Effector memory CD4-positive, alpha-beta T cell (primary cell): Measurements from ENCODE around the gene CYP3A5.

ENCODE experiments used
- DNase-seq, 3 donors: peaks; one replicate each; pipeline ENCODE4 v3.0.0-alpha.2; 2020
- H3K27ac ChIP-seq: 2 replicates; pipeline ENCODE4 v1.7.0; 2013; ENCODE audit warnings: mild to moderate bottlenecking, low read length, moderate library complexity; ENCODE audit not compliant: insufficient read depth, poor library complexity, severe bottlenecking
- H3K27me3 ChIP-seq: replicated peaks from 2 replicates; pipeline ENCODE4 v1.7.0; 2013; ENCODE audit warnings: mild to moderate bottlenecking, low read length; ENCODE audit not compliant: insufficient read depth, control insufficient read depth, poor library complexity, severe bottlenecking
- H3K36me3 ChIP-seq: 2 replicates; pipeline ENCODE4 v1.7.0; 2013; ENCODE audit warnings: mild to moderate bottlenecking, low read length, moderate library complexity; ENCODE audit not compliant: control insufficient read depth, insufficient read depth
- H3K4me1 ChIP-seq: 2 replicates; pipeline ENCODE4 v1.7.0; 2013; ENCODE audit warnings: low read length, mild to moderate bottlenecking; ENCODE audit not compliant: control insufficient read depth, insufficient read depth, poor library complexity, severe bottlenecking
- H3K4me3 ChIP-seq: 2 replicates; pipeline ENCODE4 v1.7.0; 2013; ENCODE audit warnings: low read length, low read depth, mild to moderate bottlenecking; ENCODE audit not compliant: insufficient read depth, poor library complexity, severe bottlenecking
- H3K9me3 ChIP-seq: 2 replicates; pipeline ENCODE4 v1.7.0; 2013; ENCODE audit warnings: mild to moderate bottlenecking, low read length, moderate library complexity; ENCODE audit not compliant: control insufficient read depth

CYP3A5 gene

GRCh38 chr7:99626661-99627060 is 53.1 kb downstream of the CYP3A5 start:
- no peaks in the 10 kb centered on the region for H3K27me3 ChIP-seq
- no peaks in the 10 kb centered on the region for H3K9me3 ChIP-seq
- peaks cover 20% of the 10 kb centered on the region for H3K4me1 ChIP-seq
- no peak overlapping the region for H3K4me3 ChIP-seq
- peaks cover 61% of the 10 kb centered on the region for H3K36me3 ChIP-seq
- DNase-seq: no peak
- no peak overlapping the region for H3K27ac ChIP-seq

GRCh38 chr7:99625961-99626360 is 53.8 kb downstream of the CYP3A5 start:
- no peaks in the 10 kb centered on the region for H3K9me3 ChIP-seq
- no peaks in the 10 kb centered on the region for H3K27me3 ChIP-seq
- peaks cover 68% of the 10 kb centered on the region for H3K36me3 ChIP-seq
- H3K4me3 ChIP-seq: no peak overlapping the region
- peaks cover 20% of the 10 kb centered on the region for H3K4me1 ChIP-seq
- no peak overlapping the region for H3K27ac ChIP-seq
- DNase-seq: no peak

GRCh38 chr7:99625321-99625720 is 54.5 kb downstream of the CYP3A5 start:
- DNase-seq: no peak
- Histone ChIP-seq H3K27ac (peak overlapping the region; percentile 67), H3K4me3 (no peak overlapping the region), H3K27me3 (no peaks in the 10 kb centered on the region), H3K4me1 (peaks cover 20% of the 10 kb centered on the region), H3K9me3 (no peaks in the 10 kb centered on the region), H3K36me3 (peaks cover 69% of the 10 kb centered on the region)

GRCh38 chr7:99624484-99624883 is 55.3 kb downstream of the CYP3A5 start:
- peaks cover 69% of the 10 kb centered on the region for H3K36me3 ChIP-seq
- peak; percentile 51 to 57 (median 52) for DNase-seq
- H3K9me3 ChIP-seq: no peaks in the 10 kb centered on the region
- H3K4me1 ChIP-seq: peaks cover 20% of the 10 kb centered on the region
- H3K27ac ChIP-seq: peak overlapping the region; percentile 67
- no peaks in the 10 kb centered on the region for H3K27me3 ChIP-seq
- H3K4me3 ChIP-seq: peak overlapping the region; percentile 28

- Histone ChIP-seq H3K4me3 (peak overlapping the region; percentile 28), H3K36me3 (peaks cover 69% of the 10 kb centered on the region), H3K27ac (peak overlapping the region; percentile 67), H3K4me1 (peaks cover 20% of the 10 kb centered on the region), H3K9me3 (no peaks in the 10 kb centered on the region), H3K27me3 (no peaks in the 10 kb centered on the region)
- DNase-seq: no peak
Observed at GRCh38 chr7:99623702-99624447, 55.9 kb downstream of the CYP3A5 start.

- peak overlapping the region; percentile 67 for H3K27ac ChIP-seq
- no peaks in the 10 kb centered on the region for H3K9me3 ChIP-seq
- peaks cover 67% of the 10 kb centered on the region for H3K36me3 ChIP-seq
- peaks cover 20% of the 10 kb centered on the region for H3K4me1 ChIP-seq
- H3K27me3 ChIP-seq: no peaks in the 10 kb centered on the region
- DNase-seq: no peak
- H3K4me3 ChIP-seq: no peak overlapping the region
Observed at GRCh38 chr7:99623091-99623693, 56.6 kb downstream of the CYP3A5 start.

- Histone ChIP-seq H3K27me3 (no peaks in the 10 kb centered on the region), H3K9me3 (no peaks in the 10 kb centered on the region), H3K4me3 (no peak overlapping the region), H3K27ac (no peak overlapping the region), H3K4me1 (peaks cover 20% of the 10 kb centered on the region), H3K36me3 (peaks cover 62% of the 10 kb centered on the region)
- no peak for DNase-seq
Observed at GRCh38 chr7:99622596-99622995, 57.2 kb downstream of the CYP3A5 start.

GRCh38 chr7:99621271-99621670 is 58.5 kb downstream of the CYP3A5 start:
- no peaks in the 10 kb centered on the region for H3K27me3 ChIP-seq
- DNase-seq: no peak
- peaks cover 50% of the 10 kb centered on the region for H3K36me3 ChIP-seq
- H3K4me3 ChIP-seq: no peak overlapping the region
- no peaks in the 10 kb centered on the region for H3K9me3 ChIP-seq
- H3K27ac ChIP-seq: no peak overlapping the region
- peaks cover 20% of the 10 kb centered on the region for H3K4me1 ChIP-seq

- peaks cover 43% of the 10 kb centered on the region for H3K36me3 ChIP-seq
- no peaks in the 10 kb centered on the region for H3K27me3 ChIP-seq
- DNase-seq: no peak
- H3K9me3 ChIP-seq: no peaks in the 10 kb centered on the region
- H3K27ac ChIP-seq: no peak overlapping the region
- H3K4me1 ChIP-seq: peaks cover 17% of the 10 kb centered on the region
- H3K4me3 ChIP-seq: no peak overlapping the region
Observed at GRCh38 chr7:99619571-99620130, 60.1 kb downstream of the CYP3A5 start.

GRCh38 chr7:99618726-99619125 is 61.1 kb downstream of the CYP3A5 start:
- DNase-seq: no peak
- peaks cover 43% of the 10 kb centered on the region for H3K36me3 ChIP-seq
- no peak overlapping the region for H3K4me3 ChIP-seq
- H3K9me3 ChIP-seq: no peaks in the 10 kb centered on the region
- H3K27me3 ChIP-seq: no peaks in the 10 kb centered on the region
- peaks cover 7% of the 10 kb centered on the region for H3K4me1 ChIP-seq
- H3K27ac ChIP-seq: no peak overlapping the region
